Astrocyte (in vitro differentiated cells and primary cell): Measurements from ENCODE around the gene APMAP. TPM values are rescaled to one million over a fixed set of nuclear protein-coding genes. Genes with fewer than 3 reads are reported as not detected.

ENCODE experiments used
- DNase-seq: peaks from one replicate; pipeline ENCODE4 v3.0.0-alpha.2; 2010; ENCODE audit warnings: low read depth
- FAIRE-seq: peaks from 2 replicates; lab custom pipeline; 2011; peaks lifted over from hg19 to GRCh38; lab: Jason Lieb, UNC
- H2AFZ ChIP-seq: 2 replicates; pipeline ENCODE4 v1.6.0; 2012; ENCODE audit warnings: low read depth, low read length, inconsistent platforms
- H3K27ac ChIP-seq: 2 replicates; pipeline ENCODE4 v1.5.1; 2011; ENCODE audit warnings: low read depth, low read length, inconsistent platforms
- H3K27me3 ChIP-seq: 2 replicates; pipeline ENCODE4 v1.6.0; 2011; ENCODE audit warnings: low read length, inconsistent platforms; ENCODE audit not compliant: insufficient read depth
- H3K36me3 ChIP-seq: 2 replicates; pipeline ENCODE4 v1.5.1; 2011; ENCODE audit warnings: low read length, inconsistent platforms; ENCODE audit not compliant: insufficient read depth
- H3K4me1 ChIP-seq: 2 replicates; pipeline ENCODE4 v1.5.1; 2011; ENCODE audit warnings: low read length, inconsistent platforms; ENCODE audit not compliant: insufficient read depth
- H3K4me2 ChIP-seq: 2 replicates; pipeline ENCODE4 v1.6.0; 2012; ENCODE audit warnings: low read length, inconsistent platforms
- H3K4me3 ChIP-seq: 2 replicates; pipeline ENCODE4 v1.5.1; 2011; ENCODE audit warnings: low read depth, mild to moderate bottlenecking, low read length, inconsistent platforms; ENCODE audit not compliant: insufficient read depth
- H3K79me2 ChIP-seq: 2 replicates; pipeline ENCODE4 v1.6.0; 2012; ENCODE audit warnings: mild to moderate bottlenecking, low read length, inconsistent platforms; ENCODE audit not compliant: insufficient read depth
- H3K9ac ChIP-seq: 2 replicates; pipeline ENCODE4 v1.6.0; 2012; ENCODE audit warnings: mild to moderate bottlenecking, low read length, inconsistent platforms
- H3K9me3 ChIP-seq: 2 replicates; pipeline ENCODE4 v1.5.1; 2012; ENCODE audit warnings: low read depth, mild to moderate bottlenecking, low read length, inconsistent platforms; ENCODE audit not compliant: insufficient read depth
- H4K20me1 ChIP-seq: 2 replicates; pipeline ENCODE4 v1.6.0; 2012; ENCODE audit warnings: low read length, inconsistent platforms; ENCODE audit not compliant: insufficient read depth
- H3K27ac Mint-ChIP-seq: one replicate; pipeline ENCODE4 v1.8.0; 2021; ENCODE audit warnings: mild to moderate bottlenecking, mixed read lengths; ENCODE audit not compliant: unreplicated experiment
- H3K27me3 Mint-ChIP-seq: one replicate; pipeline ENCODE4 v1.8.0; 2021; ENCODE audit warnings: low read depth, mixed read lengths; ENCODE audit not compliant: unreplicated experiment
- H3K36me3 Mint-ChIP-seq: one replicate; pipeline ENCODE4 v1.8.0; 2021; ENCODE audit warnings: low read depth, mixed read lengths; ENCODE audit not compliant: unreplicated experiment
- H3K4me1 Mint-ChIP-seq: one replicate; pipeline ENCODE4 v1.8.0; 2021; ENCODE audit warnings: low read depth, mixed read lengths; ENCODE audit not compliant: unreplicated experiment
- H3K4me3 Mint-ChIP-seq: one replicate; pipeline ENCODE4 v1.8.0; 2021; ENCODE audit warnings: mild to moderate bottlenecking, moderate library complexity, mixed read lengths; ENCODE audit not compliant: unreplicated experiment
- H3K9me3 Mint-ChIP-seq: one replicate; pipeline ENCODE4 v1.8.0; 2021; ENCODE audit warnings: mild to moderate bottlenecking, mixed read lengths; ENCODE audit not compliant: unreplicated experiment
- CTCF ChIP-seq: IDR thresholded peaks from 2 replicates; pipeline ENCODE4 v1.5.1; 2011; ENCODE audit warnings: low read depth, mild to moderate bottlenecking, inconsistent platforms, low read length, moderate library complexity; ENCODE audit not compliant: insufficient read depth
- EZH2 ChIP-seq: IDR thresholded peaks from 2 replicates; pipeline ENCODE4 v1.6.1; 2012; ENCODE audit warnings: mild to moderate bottlenecking, low read length, inconsistent platforms; ENCODE audit not compliant: insufficient read depth
- total RNA-seq: library from RNA; stranded (reverse); gene quantifications from 2 replicates; pipeline ENCODE4 v1.2.1, GENCODE V29; 2021

Gene APMAP
- total RNA-seq, 1 donor from 2014 or later, result 110 TPM

- FAIRE-seq (no peak), DNase-seq (no peak)
- H3K9me3 ChIP-seq, result no peaks in the 10 kb centered on the region
- H3K27me3 ChIP-seq, result peaks cover 9% of the 10 kb centered on the region
- Mint-ChIP-seq H3K4me1 (peaks cover 1% of the 10 kb centered on the region), H3K4me3 (no peak overlapping the region), H3K27ac (no peak overlapping the region), H3K27me3 (peaks cover 51% of the 10 kb centered on the region), H3K36me3 (no peaks in the 10 kb centered on the region), H3K9me3 (peaks cover 2% of the 10 kb centered on the region)
- H3K36me3 ChIP-seq, result no peaks in the 10 kb centered on the region
- no peaks in the 10 kb centered on the region for H4K20me1 ChIP-seq
- no peak overlapping the region for H3K4me2 ChIP-seq
- no peak overlapping the region for H3K27ac ChIP-seq
- TF ChIP-seq EZH2 (no peak), CTCF (no peak)
- no peak overlapping the region for H2AFZ ChIP-seq
- H3K79me2 ChIP-seq, result no peaks in the 10 kb centered on the region
- H3K9ac ChIP-seq, result no peak overlapping the region
- H3K4me1 ChIP-seq, result peaks cover 8% of the 10 kb centered on the region
- H3K4me3 ChIP-seq, result no peak overlapping the region
These were observed 38.7 kb upstream of the APMAP start for GRCh38 chr20:25031241-25031640.

GRCh38 chr20:25030649-25031207 lies 38.2 kb upstream of the APMAP start:
- Mint-ChIP-seq H3K36me3 (no peaks in the 10 kb centered on the region), H3K4me1 (no peaks in the 10 kb centered on the region), H3K27ac (no peak overlapping the region), H3K4me3 (no peak overlapping the region), H3K27me3 (peaks cover 51% of the 10 kb centered on the region), H3K9me3 (peaks cover 2% of the 10 kb centered on the region)
- FAIRE-seq (no peak), DNase-seq (no peak)
- H3K27me3 ChIP-seq, result peaks cover 9% of the 10 kb centered on the region
- no peak overlapping the region for H3K4me3 ChIP-seq
- TF ChIP-seq EZH2 (no peak), CTCF (no peak)
- peaks cover 8% of the 10 kb centered on the region for H3K4me1 ChIP-seq
- no peak overlapping the region for H3K9ac ChIP-seq
- H2AFZ ChIP-seq, result no peak overlapping the region
- H4K20me1 ChIP-seq, result no peaks in the 10 kb centered on the region
- no peaks in the 10 kb centered on the region for H3K9me3 ChIP-seq
- no peaks in the 10 kb centered on the region for H3K36me3 ChIP-seq
- no peak overlapping the region for H3K4me2 ChIP-seq
- no peak overlapping the region for H3K27ac ChIP-seq
- H3K79me2 ChIP-seq, result no peaks in the 10 kb centered on the region

GRCh38 chr20:25030007-25030648 lies 37.6 kb upstream of the APMAP start:
- peaks cover 8% of the 10 kb centered on the region for H3K4me1 ChIP-seq
- H3K27ac ChIP-seq, result no peak overlapping the region
- no peak overlapping the region for H2AFZ ChIP-seq
- no peak overlapping the region for H3K4me2 ChIP-seq
- H3K27me3 ChIP-seq, result peaks cover 9% of the 10 kb centered on the region
- H3K4me3 Mint-ChIP-seq, result no peak overlapping the region
- H3K9me3 ChIP-seq, result no peaks in the 10 kb centered on the region
- no peaks in the 10 kb centered on the region for H4K20me1 ChIP-seq
- peaks cover 55% of the 10 kb centered on the region for H3K27me3 Mint-ChIP-seq
- no peaks in the 10 kb centered on the region for H3K36me3 ChIP-seq
- no peaks in the 10 kb centered on the region for H3K36me3 Mint-ChIP-seq
- H3K4me3 ChIP-seq, result no peak overlapping the region
- DNase-seq (no peak), FAIRE-seq (no peak)
- no peak for TF ChIP-seq CTCF
- TF ChIP-seq EZH2, result no peak
- no peaks in the 10 kb centered on the region for H3K4me1 Mint-ChIP-seq
- no peak overlapping the region for H3K27ac Mint-ChIP-seq
- no peak overlapping the region for H3K9ac ChIP-seq
- H3K9me3 Mint-ChIP-seq, result peaks cover 2% of the 10 kb centered on the region
- no peaks in the 10 kb centered on the region for H3K79me2 ChIP-seq
